GM23248 (cell line): Measurements from ENCODE around the gene DONSON.

Experiments
- EZH2 ChIP-seq: fragments of 200-600 bp; sonication (generic); IDR thresholded peaks from 2 replicates; pipeline ENCODE4 v1.6.1; 2018; ENCODE audit warnings: antibody characterized with exemption, mild to moderate bottlenecking; ENCODE audit not compliant: insufficient read depth, poor library complexity, severe bottlenecking
- EZH2phosphoT487 ChIP-seq: fragments of 200-600 bp; sonication (generic); IDR thresholded peaks from 2 replicates; pipeline ENCODE4 v1.6.1; 2018; ENCODE audit warnings: antibody characterized with exemption, moderate library complexity, mild to moderate bottlenecking, low read depth; ENCODE audit not compliant: insufficient read depth

- TF ChIP-seq EZH2: no peak
- no peak for TF ChIP-seq EZH2phosphoT487
Measured at GRCh38 chr21:33622253-33622652, 33.8 kb upstream of the DONSON start.
